NCI-H1105 (cell line): ENCODE data around the gene SNX13.
A peak's percentile ranks its signal among the peaks of the same experiment; 100 is the strongest.

Source experiments
- DNase-seq: peaks from one replicate; lab custom pipeline; 2025; lab: John Stamatoyannopoulos, UW

Gene SNX13, protein sequence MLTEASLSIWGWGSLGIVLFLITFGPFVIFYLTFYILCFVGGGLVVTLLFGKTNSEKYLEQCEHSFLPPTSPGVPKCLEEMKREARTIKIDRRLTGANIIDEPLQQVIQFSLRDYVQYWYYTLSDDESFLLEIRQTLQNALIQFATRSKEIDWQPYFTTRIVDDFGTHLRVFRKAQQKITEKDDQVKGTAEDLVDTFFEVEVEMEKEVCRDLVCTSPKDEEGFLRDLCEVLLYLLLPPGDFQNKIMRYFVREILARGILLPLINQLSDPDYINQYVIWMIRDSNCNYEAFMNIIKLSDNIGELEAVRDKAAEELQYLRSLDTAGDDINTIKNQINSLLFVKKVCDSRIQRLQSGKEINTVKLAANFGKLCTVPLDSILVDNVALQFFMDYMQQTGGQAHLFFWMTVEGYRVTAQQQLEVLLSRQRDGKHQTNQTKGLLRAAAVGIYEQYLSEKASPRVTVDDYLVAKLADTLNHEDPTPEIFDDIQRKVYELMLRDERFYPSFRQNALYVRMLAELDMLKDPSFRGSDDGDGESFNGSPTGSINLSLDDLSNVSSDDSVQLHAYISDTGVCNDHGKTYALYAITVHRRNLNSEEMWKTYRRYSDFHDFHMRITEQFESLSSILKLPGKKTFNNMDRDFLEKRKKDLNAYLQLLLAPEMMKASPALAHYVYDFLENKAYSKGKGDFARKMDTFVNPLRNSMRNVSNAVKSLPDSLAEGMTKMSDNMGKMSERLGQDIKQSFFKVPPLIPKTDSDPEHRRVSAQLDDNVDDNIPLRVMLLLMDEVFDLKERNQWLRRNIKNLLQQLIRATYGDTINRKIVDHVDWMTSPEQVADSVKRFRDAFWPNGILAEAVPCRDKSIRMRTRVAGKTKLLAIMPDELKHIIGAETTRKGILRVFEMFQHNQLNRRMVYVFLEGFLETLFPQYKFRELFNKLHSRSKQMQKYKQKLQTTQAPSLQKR

GRCh38 chr7:17940302-17940883, at the start of gene SNX13:
Gene SNX13 (minus strand): TSS chr7:17940494. CDS start chr7:17940295, 199 bp downstream.
- DNase-seq = peak; percentile 95

DNA sequence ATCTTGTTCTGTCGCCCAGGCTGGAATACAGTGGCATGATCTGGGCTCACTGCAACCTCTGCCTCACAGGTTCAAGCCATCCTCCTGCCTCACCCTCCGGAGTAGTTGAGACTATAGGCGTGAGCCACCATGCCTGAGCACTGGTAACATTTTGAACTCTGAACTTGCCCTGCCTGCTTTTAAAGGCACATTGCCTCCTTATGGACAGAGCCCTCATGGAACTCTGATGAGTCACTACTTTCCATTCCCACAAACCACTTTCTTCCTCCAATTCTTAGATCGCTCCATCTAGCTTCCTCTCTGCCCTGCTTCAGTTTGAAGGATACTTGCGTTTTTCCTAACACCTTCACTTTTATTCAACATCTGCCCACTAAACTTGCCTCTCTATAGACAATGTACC, 49.3 kb upstream of the SNX13 start:
- DNase-seq = no peak

GRCh38 chr7:17988858-17989257, 48.6 kb upstream of the SNX13 start:
- no peak for DNase-seq

GRCh38 chr7:17988141-17988540, 47.8 kb upstream of the SNX13 start:
- DNase-seq = no peak

DNA sequence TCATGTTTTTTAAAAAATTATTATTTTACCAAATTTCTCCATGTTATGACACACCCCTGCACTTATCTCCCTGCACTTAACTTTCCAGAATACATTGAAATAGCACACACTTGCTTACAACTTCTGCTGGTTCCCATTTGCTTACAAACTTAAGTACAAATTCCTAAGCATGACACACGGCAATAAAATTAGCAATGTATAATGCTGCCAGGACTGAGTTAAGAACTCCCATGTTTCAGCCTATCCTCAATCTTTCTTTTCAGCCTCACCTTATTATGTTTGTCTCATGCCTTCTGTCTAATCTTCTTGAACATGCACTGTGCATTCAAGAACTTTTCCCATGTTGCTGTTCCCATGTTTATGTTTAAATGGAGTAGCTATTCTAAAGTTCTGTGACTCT, 46.6 kb upstream of the SNX13 start:
- DNase-seq = no peak

DNA sequence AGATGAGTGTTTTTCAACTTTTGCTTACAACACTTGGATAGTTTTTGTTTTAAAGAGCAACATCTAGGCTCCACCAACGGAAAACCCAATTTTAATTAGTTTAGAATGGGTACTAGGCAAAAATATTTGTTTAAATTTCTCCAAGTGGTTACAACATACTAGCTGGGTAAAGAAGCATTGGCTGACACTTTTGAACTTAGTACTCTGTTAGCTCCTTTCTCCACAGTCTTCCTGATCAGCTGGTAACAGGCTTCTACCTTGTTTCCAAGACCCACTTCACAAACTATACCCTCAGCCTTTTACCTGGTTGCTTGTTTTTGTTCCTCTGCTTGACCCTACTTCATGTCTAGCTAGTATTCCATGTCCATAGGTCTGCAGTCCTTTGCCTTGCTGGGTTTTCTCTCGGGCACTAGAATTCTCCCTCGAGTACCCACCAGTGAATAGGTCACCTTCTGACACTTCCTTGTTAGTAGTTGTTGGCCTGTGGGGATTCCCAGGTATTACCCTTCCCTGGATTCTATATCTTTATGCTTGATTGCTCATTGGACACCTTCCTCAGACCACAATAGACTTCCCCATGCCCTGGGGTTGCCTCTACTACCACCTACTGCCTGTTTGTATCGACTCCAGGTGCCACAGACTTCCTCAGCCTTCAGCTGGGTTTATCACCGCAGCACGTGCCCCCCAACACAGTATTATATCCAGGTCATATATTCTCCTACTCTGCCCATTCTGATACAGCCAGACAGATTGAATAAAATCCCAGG, 45.4 kb upstream of the SNX13 start:
- no peak for DNase-seq

- no peak for DNase-seq
These were observed 44.0 kb upstream of the SNX13 start for GRCh38 chr7:17984288-17984687.

GRCh38 chr7:17983221-17984062, 43.1 kb upstream of the SNX13 start:
- DNase-seq = no peak

DNA sequence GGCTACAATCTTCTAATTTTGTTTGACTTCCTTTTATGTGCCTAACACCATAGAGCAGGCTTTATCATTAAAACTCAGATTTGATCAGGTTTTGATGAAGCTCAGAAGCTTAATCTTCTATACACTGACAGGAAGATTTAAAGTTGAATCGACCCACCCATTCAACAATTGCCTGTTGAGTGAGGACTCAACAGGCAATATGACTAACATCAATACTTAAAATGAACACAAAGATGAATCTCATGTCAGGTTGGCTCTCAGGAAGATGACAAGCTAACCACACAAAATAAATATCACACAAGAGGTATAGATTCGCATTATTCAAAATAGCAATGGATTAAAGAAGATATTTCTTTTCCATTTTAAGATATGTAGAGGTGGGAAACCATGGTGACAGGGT, 36.7 kb upstream of the SNX13 start:
- DNase-seq = no peak

- DNase-seq = no peak
These were observed 31.1 kb upstream of the SNX13 start for GRCh38 chr7:17971411-17971810.

- no peak for DNase-seq
These were observed 28.8 kb upstream of the SNX13 start for GRCh38 chr7:17968791-17969715.

DNA sequence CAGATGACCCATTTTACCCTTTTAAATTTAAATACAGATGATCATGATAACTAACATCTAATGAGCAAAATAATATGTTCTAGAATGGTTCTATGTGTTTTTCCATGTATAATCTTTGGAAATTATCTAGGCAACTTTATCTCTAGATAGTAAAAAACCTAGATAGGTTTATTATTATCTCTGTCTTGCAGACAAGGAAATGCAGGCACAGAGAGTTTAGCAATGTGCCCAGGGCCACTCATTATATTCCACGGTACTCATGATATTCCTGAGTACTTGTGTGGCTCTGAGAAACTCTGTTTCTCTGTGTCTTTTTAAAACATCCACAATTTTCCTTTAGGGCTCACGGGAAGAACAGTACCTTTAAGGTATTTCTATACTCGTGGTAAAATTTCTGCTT, 26.4 kb upstream of the SNX13 start:
- no peak for DNase-seq

DNA sequence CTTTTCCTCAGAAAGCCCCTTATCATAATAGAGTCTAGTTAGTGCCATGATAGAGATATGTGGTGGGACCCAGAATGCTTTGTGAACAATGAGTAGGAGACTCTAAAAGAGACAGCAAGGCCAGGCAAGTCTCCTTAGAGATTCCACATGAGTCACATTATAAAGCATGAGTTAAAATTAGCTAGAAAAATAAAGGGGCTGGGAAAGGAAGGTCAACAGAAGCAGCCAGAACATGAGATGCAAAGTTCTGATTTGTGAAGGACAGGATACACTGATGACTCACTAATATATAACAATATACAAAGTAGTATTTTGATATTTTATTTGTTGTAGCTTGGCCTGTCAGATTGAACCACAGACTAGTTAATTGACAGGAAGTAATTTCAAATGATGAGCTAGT, 25.3 kb upstream of the SNX13 start:
- DNase-seq = no peak

DNA sequence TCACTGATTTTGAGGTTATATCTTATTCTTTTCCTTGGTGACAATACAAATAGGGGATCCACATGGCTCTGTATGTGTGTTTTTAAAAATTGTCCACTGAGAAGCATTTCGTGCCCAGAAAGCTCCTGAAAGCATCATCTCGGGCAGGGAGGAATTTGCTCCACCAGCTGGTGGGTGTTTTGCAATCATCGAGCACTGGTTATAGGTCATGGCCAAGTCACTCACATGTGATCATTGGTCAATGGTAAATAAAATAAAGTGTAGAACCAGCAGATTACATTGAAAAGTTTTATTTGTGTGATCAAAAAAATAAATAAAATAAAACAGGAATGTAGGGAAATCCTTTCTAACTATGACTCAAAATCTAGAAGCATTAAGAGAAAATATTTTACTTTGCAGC, 23.0 kb upstream of the SNX13 start:
- DNase-seq = no peak

DNA sequence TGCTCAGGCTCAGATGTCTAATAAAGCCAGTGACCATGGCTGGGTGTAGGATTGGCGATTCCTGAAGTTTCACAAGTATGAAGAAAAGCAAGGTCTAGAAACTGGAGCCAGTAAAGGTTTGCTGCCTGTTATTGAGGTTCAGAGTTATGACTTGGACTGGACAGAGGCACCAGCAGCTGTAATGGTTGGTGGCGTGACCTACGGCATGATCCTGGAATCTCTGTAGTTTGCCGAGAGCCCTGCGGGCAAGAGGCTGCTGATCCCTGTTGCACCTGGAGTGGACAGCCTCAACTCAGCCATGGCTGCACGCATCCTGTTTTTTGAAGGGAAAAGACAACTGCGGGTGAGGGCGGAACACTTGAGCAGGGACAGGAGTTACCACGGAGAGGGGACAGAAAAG, 22.4 kb upstream of the SNX13 start:
- DNase-seq = no peak

GRCh38 chr7:17957871-17958270, 17.6 kb upstream of the SNX13 start:
- DNase-seq = no peak

DNA sequence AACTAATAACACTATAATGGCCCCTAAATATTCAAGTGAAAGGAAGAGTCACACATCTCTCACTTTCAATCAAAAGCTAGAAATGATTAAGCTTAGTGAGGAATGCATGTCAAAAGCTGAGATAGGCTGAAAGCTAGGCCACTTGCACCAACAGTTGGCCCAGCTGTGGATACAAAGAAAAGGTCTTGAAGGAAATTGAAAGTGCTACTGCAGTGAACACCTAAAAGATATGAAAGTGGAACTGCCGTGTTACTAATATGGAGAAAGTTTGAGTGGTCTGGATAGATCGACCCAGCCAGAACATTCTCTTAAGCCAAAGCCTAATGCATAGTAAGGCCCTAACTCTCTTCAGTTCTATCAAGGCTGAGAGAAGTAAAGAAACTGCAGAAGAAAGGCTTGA, 12.1 kb upstream of the SNX13 start:
- no peak for DNase-seq

GRCh38 chr7:17951742-17952254, 11.5 kb upstream of the SNX13 start:
- DNase-seq = no peak

DNA sequence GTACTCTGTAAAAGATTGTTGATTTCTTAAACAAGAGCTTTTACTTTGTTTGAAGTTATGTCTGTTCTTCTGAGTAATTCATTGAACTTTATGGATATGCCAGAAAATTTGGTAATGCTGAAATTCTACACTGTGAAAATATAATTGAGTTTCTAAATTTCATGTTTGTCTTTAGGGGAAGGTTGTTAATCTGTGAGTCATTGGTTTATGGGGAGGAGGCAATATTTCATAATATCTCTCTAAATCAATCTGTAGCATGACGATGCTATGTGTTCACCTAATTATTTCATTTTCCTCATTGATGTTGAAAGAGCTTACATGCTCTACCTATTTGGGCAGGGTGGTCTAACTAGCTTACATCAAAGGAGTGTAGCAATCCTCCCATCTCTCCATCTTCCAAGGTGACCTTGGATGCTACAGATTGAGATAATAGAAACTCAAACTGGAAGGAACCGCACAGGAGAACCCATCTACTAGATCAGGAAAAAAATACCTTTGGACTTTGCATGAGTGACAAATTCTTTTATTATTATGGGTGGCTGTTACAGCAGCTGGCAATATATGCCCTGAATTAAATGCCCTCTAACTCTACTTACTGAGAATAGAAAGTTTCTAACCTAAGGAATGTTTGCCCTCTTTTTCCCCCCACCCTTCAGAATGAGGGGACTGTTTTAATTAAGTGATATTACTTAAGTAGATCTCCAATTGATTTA, 8.4 kb upstream of the SNX13 start:
- no peak for DNase-seq
